Panc1 (cell line): ENCODE data around the gene TMEM81.

ENCODE experiments used
- POLR2AphosphoS5 ChIP-seq: IDR thresholded peaks from 2 replicates; pipeline ENCODE4 v1.6.1; 2012; ENCODE audit warnings: mild to moderate bottlenecking, low read depth, low read length, moderate library complexity
- SIN3A ChIP-seq: IDR thresholded peaks from 2 replicates; pipeline ENCODE4 v1.6.1; 2012; ENCODE audit warnings: low read depth, mild to moderate bottlenecking, low read length, moderate library complexity, borderline replicate concordance; ENCODE audit not compliant: insufficient read depth
- TCF7L2 ChIP-seq: IDR thresholded peaks from 2 replicates; pipeline ENCODE4 v1.6.1; 2011; ENCODE audit warnings: mild to moderate bottlenecking, low read depth, low read length, inconsistent platforms
- TF ChIP-seq, protein P1 (sequence below): fragments of 450-650 bp; IDR thresholded peaks from 2 replicates; pipeline ENCODE4 v1.5.1; 2017; ENCODE audit warnings: mild to moderate bottlenecking
- TF ChIP-seq, protein P2 (sequence below), 2 experiments: IDR thresholded peaks; 2 replicates each; pipeline ENCODE4 v1.6.1; 2011 to 2012; ENCODE audit warnings: low read depth in 2 of 2, control low read depth in 1 of 2, low read length in 1 of 2, mild to moderate bottlenecking in 1 of 2, moderate library complexity in 1 of 2; ENCODE audit not compliant: insufficient read depth in 1 of 2

DNA sequence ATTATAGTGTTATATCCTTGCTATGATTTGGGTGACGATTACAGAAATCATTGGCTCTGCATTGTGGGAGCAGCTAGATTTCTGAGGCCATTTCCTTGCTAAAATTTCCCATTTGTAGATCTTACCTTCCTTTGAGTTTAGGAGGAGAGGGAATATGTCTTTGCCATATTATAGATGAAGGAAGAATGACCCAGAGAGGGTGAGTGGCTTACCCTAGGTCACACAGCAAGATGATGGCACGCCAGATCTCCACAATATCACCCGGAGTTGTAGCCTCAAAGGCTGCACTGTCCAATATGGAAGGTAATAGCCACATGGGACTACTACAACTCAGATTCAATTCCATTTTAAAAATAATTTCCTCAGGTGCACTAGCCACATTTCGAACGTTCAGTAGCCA lies 31.0 kb downstream of the TMEM81 start:
- TF ChIP-seq, protein P1, sequence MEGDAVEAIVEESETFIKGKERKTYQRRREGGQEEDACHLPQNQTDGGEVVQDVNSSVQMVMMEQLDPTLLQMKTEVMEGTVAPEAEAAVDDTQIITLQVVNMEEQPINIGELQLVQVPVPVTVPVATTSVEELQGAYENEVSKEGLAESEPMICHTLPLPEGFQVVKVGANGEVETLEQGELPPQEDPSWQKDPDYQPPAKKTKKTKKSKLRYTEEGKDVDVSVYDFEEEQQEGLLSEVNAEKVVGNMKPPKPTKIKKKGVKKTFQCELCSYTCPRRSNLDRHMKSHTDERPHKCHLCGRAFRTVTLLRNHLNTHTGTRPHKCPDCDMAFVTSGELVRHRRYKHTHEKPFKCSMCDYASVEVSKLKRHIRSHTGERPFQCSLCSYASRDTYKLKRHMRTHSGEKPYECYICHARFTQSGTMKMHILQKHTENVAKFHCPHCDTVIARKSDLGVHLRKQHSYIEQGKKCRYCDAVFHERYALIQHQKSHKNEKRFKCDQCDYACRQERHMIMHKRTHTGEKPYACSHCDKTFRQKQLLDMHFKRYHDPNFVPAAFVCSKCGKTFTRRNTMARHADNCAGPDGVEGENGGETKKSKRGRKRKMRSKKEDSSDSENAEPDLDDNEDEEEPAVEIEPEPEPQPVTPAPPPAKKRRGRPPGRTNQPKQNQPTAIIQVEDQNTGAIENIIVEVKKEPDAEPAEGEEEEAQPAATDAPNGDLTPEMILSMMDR = no peak
- no peak for TF ChIP-seq POLR2AphosphoS5
- TF ChIP-seq, protein P2, sequence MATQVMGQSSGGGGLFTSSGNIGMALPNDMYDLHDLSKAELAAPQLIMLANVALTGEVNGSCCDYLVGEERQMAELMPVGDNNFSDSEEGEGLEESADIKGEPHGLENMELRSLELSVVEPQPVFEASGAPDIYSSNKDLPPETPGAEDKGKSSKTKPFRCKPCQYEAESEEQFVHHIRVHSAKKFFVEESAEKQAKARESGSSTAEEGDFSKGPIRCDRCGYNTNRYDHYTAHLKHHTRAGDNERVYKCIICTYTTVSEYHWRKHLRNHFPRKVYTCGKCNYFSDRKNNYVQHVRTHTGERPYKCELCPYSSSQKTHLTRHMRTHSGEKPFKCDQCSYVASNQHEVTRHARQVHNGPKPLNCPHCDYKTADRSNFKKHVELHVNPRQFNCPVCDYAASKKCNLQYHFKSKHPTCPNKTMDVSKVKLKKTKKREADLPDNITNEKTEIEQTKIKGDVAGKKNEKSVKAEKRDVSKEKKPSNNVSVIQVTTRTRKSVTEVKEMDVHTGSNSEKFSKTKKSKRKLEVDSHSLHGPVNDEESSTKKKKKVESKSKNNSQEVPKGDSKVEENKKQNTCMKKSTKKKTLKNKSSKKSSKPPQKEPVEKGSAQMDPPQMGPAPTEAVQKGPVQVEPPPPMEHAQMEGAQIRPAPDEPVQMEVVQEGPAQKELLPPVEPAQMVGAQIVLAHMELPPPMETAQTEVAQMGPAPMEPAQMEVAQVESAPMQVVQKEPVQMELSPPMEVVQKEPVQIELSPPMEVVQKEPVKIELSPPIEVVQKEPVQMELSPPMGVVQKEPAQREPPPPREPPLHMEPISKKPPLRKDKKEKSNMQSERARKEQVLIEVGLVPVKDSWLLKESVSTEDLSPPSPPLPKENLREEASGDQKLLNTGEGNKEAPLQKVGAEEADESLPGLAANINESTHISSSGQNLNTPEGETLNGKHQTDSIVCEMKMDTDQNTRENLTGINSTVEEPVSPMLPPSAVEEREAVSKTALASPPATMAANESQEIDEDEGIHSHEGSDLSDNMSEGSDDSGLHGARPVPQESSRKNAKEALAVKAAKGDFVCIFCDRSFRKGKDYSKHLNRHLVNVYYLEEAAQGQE (IDR thresholded peaks at IDR 0.05; ENCODE audit: insufficient read depth in 1 of 2, low read depth in 2 of 2, low read length in 1 of 2) = no peak
- no peak for TF ChIP-seq TCF7L2
- no peak for TF ChIP-seq SIN3A
